DOHH2 (cell line): Measurements from ENCODE around the gene OR5B21.

ENCODE experiments used
- CTCF ChIP-seq: fragments of 200-600 bp; sonication (generic); IDR thresholded peaks from one replicate; pipeline ENCODE4 v1.5.1; 2014; ENCODE audit warnings: antibody characterized with exemption, mild to moderate bottlenecking, low read depth, low read length; ENCODE audit not compliant: poor library complexity, severe bottlenecking
- EZH2phosphoT487 ChIP-seq: fragments of 200-600 bp; sonication (generic); IDR thresholded peaks from 2 replicates; pipeline ENCODE4 v1.6.1; 2017; ENCODE audit warnings: borderline replicate concordance, mild to moderate bottlenecking, antibody characterized with exemption, low read length, moderate library complexity, mixed read lengths

GRCh38 chr11:58502004-58502403 lies 5.9 kb downstream of the OR5B21 start:
- TF ChIP-seq CTCF = no peak
- TF ChIP-seq EZH2phosphoT487 = no peak
